Skeletal muscle satellite cell (primary cell): ENCODE data around the gene OR4S1. TPM values are rescaled to one million over a fixed set of nuclear protein-coding genes. Genes with fewer than 3 reads are reported as not detected.
"Not testable (repeated sequence)": the region's sequence is repeated elsewhere in the genome, so short reads cannot be mapped to it uniquely, and the experiment has no call there.

Experiments
- H3K27me3 ChIP-seq: 2 replicates; pipeline ENCODE4 v1.7.0; 2013; ENCODE audit warnings: low read length; ENCODE audit not compliant: control insufficient read depth, insufficient read depth
- H3K36me3 ChIP-seq: 2 replicates; pipeline ENCODE4 v1.7.0; 2013; ENCODE audit warnings: mild to moderate bottlenecking, control low read depth, low read length; ENCODE audit not compliant: insufficient read depth
- H3K4me1 ChIP-seq: 2 replicates; pipeline ENCODE4 v1.7.0; 2013; ENCODE audit warnings: low read length; ENCODE audit not compliant: control insufficient read depth, insufficient read depth
- H3K4me2 ChIP-seq: 2 replicates; pipeline ENCODE4 v1.7.0; 2013; ENCODE audit warnings: mild to moderate bottlenecking, low read length
- H3K4me3 ChIP-seq: 2 replicates; pipeline ENCODE4 v1.7.0; 2013; ENCODE audit warnings: low read length
- H3K9ac ChIP-seq: 2 replicates; pipeline ENCODE4 v1.7.0; 2013; ENCODE audit warnings: mild to moderate bottlenecking, low read depth, low read length, moderate library complexity
- H3K9me3 ChIP-seq: replicated peaks from 2 replicates; pipeline ENCODE4 v1.7.0; 2013; ENCODE audit warnings: mild to moderate bottlenecking, control low read depth, low read length
- total RNA-seq: library from RNA; depleted of rRNA; stranded (reverse); fragments of >200 nt; gene quantifications from 2 replicates; pipeline ENCODE4 v1.2.3, GENCODE V29; 2012; rRNA removed

Gene OR4S1, protein sequence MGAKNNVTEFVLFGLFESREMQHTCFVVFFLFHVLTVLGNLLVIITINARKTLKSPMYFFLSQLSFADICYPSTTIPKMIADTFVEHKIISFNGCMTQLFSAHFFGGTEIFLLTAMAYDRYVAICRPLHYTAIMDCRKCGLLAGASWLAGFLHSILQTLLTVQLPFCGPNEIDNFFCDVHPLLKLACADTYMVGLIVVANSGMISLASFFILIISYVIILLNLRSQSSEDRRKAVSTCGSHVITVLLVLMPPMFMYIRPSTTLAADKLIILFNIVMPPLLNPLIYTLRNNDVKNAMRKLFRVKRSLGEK
- total RNA-seq = not detected in 2 replicates

DNA sequence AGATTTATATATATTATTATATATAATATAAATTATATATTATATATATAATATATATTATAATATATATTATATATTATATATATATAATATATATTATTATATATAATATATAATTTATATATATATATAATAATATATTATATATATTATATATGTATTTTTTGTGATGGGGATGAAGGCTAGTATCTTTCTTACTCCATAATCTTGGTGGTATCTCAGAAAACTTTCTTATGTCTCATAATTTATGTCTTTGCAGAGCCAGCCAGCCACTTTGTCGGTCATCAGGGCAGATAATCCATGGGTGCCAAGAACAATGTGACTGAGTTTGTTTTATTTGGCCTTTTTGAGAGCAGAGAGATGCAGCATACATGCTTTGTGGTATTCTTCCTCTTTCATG, at the start of gene OR4S1:
TSS of gene OR4S1 (plus strand) at position 301 of the 400 bp plus-strand sequence. CDS start at position 301, 0 bp downstream.
- Histone ChIP-seq H3K4me1 (no peaks in the 10 kb centered on the region), H3K4me2 (no peak within 1 kb of the TSS), H3K9me3 (no peaks in the 10 kb centered on the region), H3K27me3 (no peaks in the 10 kb centered on the region), H3K36me3 (no peaks in the 10 kb centered on the region), H3K4me3 (no peak within 1 kb of the TSS), H3K9ac (no peak within 1 kb of the TSS)

GRCh38 chr11:48261600-48261999, 44.4 kb upstream of the OR4S1 start:
- Histone ChIP-seq H3K4me3 (no peak overlapping the region), H3K27me3 (no peaks in the 10 kb centered on the region), H3K4me1 (no peaks in the 10 kb centered on the region), H3K9me3 (no peaks in the 10 kb centered on the region), H3K36me3 (no peaks in the 10 kb centered on the region), H3K9ac (no peak overlapping the region), H3K4me2 (no peak overlapping the region)

- Histone ChIP-seq H3K4me1 (no peaks in the 10 kb centered on the region), H3K36me3 (no peaks in the 10 kb centered on the region), H3K4me3 (no peak within 1 kb of the TSS), H3K9ac (no peak within 1 kb of the TSS), H3K4me2 (no peak within 1 kb of the TSS), H3K27me3 (no peaks in the 10 kb centered on the region), H3K9me3 (no peaks in the 10 kb centered on the region)
Observed at GRCh38 chr11:48263423-48263911, 42.6 kb upstream of the OR4S1 start, which contains the start of gene OR4X1. TSS of gene OR4X1 (plus strand) at chr11:48263861. CDS start at chr11:48263861, 0 bp downstream.

GRCh38 chr11:48270621-48271020, 35.4 kb upstream of the OR4S1 start:
- Histone ChIP-seq H3K36me3 (no peaks in the 10 kb centered on the region), H3K9ac (no peak overlapping the region), H3K9me3 (no peaks in the 10 kb centered on the region), H3K4me1 (no peaks in the 10 kb centered on the region), H3K4me2 (no peak overlapping the region), H3K4me3 (no peak overlapping the region), H3K27me3 (no peaks in the 10 kb centered on the region)

DNA sequence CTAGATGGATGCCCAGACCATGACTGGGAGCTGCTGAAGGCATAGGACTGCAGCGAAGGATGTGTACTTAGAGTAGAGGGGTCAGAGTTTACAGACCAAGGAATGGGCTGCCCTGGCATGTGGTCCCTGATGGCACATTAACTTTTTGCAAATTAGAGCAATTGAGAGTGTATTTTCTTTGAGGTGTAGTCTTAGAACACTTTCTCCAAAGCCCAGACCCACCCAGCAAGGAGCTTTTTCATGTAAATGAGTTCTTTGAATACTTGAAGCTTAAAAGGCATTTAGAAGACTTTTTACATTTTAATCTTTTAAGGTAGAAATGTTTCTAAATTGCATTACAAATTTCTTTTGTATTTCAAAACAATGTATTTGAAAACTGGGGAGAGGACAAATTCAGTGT, 33.4 kb upstream of the OR4S1 start:
- Histone ChIP-seq H3K9ac (no peak overlapping the region), H3K27me3 (no peaks in the 10 kb centered on the region), H3K4me3 (no peak overlapping the region), H3K9me3 (no peaks in the 10 kb centered on the region), H3K4me1 (no peaks in the 10 kb centered on the region), H3K36me3 (no peaks in the 10 kb centered on the region), H3K4me2 (no peak overlapping the region)

GRCh38 chr11:48307760-48308386, 1.9 kb downstream of the OR4S1 start:
- Histone ChIP-seq H3K36me3 (no peaks in the 10 kb centered on the region), H3K9me3 (no peaks in the 10 kb centered on the region), H3K4me2 (no peak overlapping the region), H3K4me1 (no peaks in the 10 kb centered on the region), H3K27me3 (no peaks in the 10 kb centered on the region), H3K4me3 (no peak overlapping the region), H3K9ac (no peak overlapping the region)

DNA sequence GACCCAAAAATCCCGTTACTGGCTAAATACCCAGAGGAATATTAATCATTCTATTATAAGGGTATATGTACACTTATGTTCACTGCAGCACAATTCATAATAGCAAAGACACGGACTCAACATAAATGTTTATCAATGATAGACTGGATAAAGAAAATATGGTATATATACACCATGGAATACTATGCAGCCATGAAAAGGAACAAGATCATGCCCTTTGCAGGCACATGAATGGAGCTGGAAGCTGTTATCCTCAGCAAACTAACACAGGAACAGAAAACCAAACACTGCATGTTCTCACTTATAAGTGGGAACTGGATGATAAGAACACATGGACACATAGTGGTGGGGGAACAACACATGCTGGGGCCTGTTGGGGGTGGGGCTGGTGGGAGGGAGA, 7.6 kb downstream of the OR4S1 start:
- H3K4me1 ChIP-seq, H3K27me3 ChIP-seq, H3K4me3 ChIP-seq, H3K9ac ChIP-seq, H3K4me2 ChIP-seq, H3K9me3 ChIP-seq, H3K36me3 ChIP-seq: not testable (repeated sequence)

- not testable (repeated sequence) for H3K9ac ChIP-seq, H3K9me3 ChIP-seq, H3K4me3 ChIP-seq, H3K4me1 ChIP-seq, H3K36me3 ChIP-seq, H3K4me2 ChIP-seq, H3K27me3 ChIP-seq
Observed at GRCh38 chr11:48319813-48320212, 13.8 kb downstream of the OR4S1 start.

GRCh38 chr11:48324620-48325019, 18.6 kb downstream of the OR4S1 start, which contains the start of gene OR4C3:
TSS of gene OR4C3 (plus strand) at chr11:48324920. CDS start at chr11:48325022, 102 bp downstream.
- not testable (repeated sequence) for H3K4me3 ChIP-seq, H3K36me3 ChIP-seq, H3K9me3 ChIP-seq, H3K9ac ChIP-seq, H3K27me3 ChIP-seq, H3K4me2 ChIP-seq, H3K4me1 ChIP-seq

DNA sequence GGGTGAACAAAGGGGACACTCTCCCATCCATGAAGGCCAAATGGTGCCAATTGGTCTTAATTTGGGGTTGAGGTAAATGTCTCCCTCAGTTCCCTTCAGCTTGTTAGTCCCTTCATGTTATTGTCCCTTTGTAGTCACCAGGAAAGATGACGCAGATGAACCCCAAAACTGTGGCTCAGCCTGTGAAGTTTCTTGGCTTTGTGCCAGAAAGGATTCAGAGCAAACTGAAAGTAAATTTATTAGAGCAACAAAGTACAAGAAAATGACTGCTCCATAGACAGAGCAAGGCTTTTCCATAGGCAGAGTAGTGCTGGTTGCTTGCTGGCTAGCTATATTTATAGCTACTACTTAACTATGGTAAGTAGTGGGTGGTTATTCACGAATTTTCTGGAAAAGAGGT, 35.4 kb downstream of the OR4S1 start:
- no peak overlapping the region for H3K9ac ChIP-seq
- no peaks in the 10 kb centered on the region for H3K36me3 ChIP-seq
- H3K4me3 ChIP-seq = no peak overlapping the region
- H3K4me2 ChIP-seq = no peak overlapping the region
- H3K27me3 ChIP-seq = no peaks in the 10 kb centered on the region
- no peaks in the 10 kb centered on the region for H3K9me3 ChIP-seq
- H3K4me1 ChIP-seq = no peaks in the 10 kb centered on the region

DNA sequence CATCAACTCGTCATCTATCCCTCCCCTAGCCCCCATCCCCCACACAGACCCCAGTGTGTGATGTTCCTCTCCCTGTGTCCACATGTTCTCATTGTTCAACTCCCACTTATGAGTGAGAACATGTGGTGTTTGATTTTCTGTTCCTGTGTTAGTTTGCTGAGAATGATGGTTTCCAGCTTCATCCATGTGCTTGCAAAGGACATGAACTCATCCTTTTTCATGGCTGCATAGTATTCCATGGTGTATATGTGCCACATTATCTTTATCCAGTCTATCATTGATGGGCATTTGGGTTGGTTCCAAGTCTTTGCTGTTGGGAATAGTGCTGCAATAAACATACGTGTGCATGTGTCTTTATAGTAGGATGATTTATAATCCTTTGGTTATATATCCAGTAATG, 36.5 kb downstream of the OR4S1 start:
- not testable (repeated sequence) for H3K9me3 ChIP-seq, H3K27me3 ChIP-seq, H3K9ac ChIP-seq, H3K4me2 ChIP-seq, H3K4me3 ChIP-seq, H3K4me1 ChIP-seq, H3K36me3 ChIP-seq

DNA sequence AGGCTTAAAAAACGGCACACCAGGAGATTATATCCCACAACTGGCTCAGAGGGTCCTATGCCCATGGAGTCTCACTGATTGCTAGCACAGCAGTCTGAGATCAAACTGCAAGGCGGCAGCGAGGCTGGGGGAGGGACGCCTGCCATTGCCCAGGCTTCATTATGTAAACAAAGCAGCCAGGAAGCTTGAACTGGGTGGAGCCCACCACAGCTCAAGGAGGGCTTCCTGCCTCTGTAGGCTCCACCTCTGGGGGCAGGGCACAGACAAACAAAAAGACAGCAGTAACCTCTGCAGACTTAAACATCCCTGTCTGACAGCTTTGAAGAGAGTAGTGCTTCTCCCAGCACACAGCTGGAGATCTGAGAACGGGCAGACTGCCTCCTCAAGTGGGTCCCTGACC, 40.3 kb downstream of the OR4S1 start:
- not testable (repeated sequence) for H3K9me3 ChIP-seq, H3K4me1 ChIP-seq, H3K4me3 ChIP-seq, H3K27me3 ChIP-seq, H3K4me2 ChIP-seq, H3K36me3 ChIP-seq, H3K9ac ChIP-seq
